ENCODE results near the gene GPR137B. TPM values are rescaled to one million over a fixed set of nuclear protein-coding genes. Genes with fewer than 3 reads are reported as not detected.

The GPR137B gene
- total and polyA plus RNA-seq, 9 of the 15 experiments (the other 6 are each of a cell fraction or from before 2014, with no cell fraction given) = 0.04 to 1.0 (median 0.62) TPM

GRCh38 chr1:236113324-236114032, 28.9 kb upstream of the GPR137B start (continued):
- TF ChIP-seq, protein P1, sequence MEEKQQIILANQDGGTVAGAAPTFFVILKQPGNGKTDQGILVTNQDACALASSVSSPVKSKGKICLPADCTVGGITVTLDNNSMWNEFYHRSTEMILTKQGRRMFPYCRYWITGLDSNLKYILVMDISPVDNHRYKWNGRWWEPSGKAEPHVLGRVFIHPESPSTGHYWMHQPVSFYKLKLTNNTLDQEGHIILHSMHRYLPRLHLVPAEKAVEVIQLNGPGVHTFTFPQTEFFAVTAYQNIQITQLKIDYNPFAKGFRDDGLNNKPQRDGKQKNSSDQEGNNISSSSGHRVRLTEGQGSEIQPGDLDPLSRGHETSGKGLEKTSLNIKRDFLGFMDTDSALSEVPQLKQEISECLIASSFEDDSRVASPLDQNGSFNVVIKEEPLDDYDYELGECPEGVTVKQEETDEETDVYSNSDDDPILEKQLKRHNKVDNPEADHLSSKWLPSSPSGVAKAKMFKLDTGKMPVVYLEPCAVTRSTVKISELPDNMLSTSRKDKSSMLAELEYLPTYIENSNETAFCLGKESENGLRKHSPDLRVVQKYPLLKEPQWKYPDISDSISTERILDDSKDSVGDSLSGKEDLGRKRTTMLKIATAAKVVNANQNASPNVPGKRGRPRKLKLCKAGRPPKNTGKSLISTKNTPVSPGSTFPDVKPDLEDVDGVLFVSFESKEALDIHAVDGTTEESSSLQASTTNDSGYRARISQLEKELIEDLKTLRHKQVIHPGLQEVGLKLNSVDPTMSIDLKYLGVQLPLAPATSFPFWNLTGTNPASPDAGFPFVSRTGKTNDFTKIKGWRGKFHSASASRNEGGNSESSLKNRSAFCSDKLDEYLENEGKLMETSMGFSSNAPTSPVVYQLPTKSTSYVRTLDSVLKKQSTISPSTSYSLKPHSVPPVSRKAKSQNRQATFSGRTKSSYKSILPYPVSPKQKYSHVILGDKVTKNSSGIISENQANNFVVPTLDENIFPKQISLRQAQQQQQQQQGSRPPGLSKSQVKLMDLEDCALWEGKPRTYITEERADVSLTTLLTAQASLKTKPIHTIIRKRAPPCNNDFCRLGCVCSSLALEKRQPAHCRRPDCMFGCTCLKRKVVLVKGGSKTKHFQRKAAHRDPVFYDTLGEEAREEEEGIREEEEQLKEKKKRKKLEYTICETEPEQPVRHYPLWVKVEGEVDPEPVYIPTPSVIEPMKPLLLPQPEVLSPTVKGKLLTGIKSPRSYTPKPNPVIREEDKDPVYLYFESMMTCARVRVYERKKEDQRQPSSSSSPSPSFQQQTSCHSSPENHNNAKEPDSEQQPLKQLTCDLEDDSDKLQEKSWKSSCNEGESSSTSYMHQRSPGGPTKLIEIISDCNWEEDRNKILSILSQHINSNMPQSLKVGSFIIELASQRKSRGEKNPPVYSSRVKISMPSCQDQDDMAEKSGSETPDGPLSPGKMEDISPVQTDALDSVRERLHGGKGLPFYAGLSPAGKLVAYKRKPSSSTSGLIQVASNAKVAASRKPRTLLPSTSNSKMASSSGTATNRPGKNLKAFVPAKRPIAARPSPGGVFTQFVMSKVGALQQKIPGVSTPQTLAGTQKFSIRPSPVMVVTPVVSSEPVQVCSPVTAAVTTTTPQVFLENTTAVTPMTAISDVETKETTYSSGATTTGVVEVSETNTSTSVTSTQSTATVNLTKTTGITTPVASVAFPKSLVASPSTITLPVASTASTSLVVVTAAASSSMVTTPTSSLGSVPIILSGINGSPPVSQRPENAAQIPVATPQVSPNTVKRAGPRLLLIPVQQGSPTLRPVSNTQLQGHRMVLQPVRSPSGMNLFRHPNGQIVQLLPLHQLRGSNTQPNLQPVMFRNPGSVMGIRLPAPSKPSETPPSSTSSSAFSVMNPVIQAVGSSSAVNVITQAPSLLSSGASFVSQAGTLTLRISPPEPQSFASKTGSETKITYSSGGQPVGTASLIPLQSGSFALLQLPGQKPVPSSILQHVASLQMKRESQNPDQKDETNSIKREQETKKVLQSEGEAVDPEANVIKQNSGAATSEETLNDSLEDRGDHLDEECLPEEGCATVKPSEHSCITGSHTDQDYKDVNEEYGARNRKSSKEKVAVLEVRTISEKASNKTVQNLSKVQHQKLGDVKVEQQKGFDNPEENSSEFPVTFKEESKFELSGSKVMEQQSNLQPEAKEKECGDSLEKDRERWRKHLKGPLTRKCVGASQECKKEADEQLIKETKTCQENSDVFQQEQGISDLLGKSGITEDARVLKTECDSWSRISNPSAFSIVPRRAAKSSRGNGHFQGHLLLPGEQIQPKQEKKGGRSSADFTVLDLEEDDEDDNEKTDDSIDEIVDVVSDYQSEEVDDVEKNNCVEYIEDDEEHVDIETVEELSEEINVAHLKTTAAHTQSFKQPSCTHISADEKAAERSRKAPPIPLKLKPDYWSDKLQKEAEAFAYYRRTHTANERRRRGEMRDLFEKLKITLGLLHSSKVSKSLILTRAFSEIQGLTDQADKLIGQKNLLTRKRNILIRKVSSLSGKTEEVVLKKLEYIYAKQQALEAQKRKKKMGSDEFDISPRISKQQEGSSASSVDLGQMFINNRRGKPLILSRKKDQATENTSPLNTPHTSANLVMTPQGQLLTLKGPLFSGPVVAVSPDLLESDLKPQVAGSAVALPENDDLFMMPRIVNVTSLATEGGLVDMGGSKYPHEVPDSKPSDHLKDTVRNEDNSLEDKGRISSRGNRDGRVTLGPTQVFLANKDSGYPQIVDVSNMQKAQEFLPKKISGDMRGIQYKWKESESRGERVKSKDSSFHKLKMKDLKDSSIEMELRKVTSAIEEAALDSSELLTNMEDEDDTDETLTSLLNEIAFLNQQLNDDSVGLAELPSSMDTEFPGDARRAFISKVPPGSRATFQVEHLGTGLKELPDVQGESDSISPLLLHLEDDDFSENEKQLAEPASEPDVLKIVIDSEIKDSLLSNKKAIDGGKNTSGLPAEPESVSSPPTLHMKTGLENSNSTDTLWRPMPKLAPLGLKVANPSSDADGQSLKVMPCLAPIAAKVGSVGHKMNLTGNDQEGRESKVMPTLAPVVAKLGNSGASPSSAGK (IDR thresholded peaks at IDR 0.05) = peak; percentile 85
- no peak for TF ChIP-seq CHD1 (IDR thresholded peaks at IDR 0.05; ENCODE audit: low read length)
- peak; percentile 80 for TF ChIP-seq MAX (CRISPR knock-in tag; IDR thresholded peaks at IDR 0.05)
- no peak for TF ChIP-seq KDM5B (IDR thresholded peaks at IDR 0.05; ENCODE audit: insufficient replicate concordance, low read depth, low read length)
- peak; percentile 42; the same call in 1 of the 2 replicates for TF ChIP-seq USF1 (CRISPR knock-in tag; IDR thresholded peaks at IDR 0.05)
- TF ChIP-seq, protein P2, sequence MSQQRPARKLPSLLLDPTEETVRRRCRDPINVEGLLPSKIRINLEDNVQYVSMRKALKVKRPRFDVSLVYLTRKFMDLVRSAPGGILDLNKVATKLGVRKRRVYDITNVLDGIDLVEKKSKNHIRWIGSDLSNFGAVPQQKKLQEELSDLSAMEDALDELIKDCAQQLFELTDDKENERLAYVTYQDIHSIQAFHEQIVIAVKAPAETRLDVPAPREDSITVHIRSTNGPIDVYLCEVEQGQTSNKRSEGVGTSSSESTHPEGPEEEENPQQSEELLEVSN (IDR thresholded peaks at IDR 0.05; ENCODE audit: borderline replicate concordance in 1 of 2, extremely low read depth in 1 of 2, insufficient read depth in 1 of 2, insufficient read length in 1 of 2, low read depth in 1 of 2, low read length in 1 of 2, poor library complexity in 1 of 2, severe bottlenecking in 1 of 2) = peak in 1 of 2 experiments; percentile 62

Data from K562 (cell line).